Activated CD8-positive, alpha-beta memory T cell treated with anti-CD3 and anti-CD28 coated beads, Interleukin-2, amount 10 ng/mL, durations not matched to agents 7 days and 5 days (primary cell): ENCODE data around the gene PIK3R1. TPM values are rescaled to one million over a fixed set of nuclear protein-coding genes. Genes with fewer than 3 reads are reported as not detected.

ENCODE experiments used
- ATAC-seq: fragments of 150-1000 bp; cut with Tn5 transposase; one replicate; pipeline ENCODE4 v1.10.0; 2021; ENCODE audit warnings: moderate library complexity
- CTCF ChIA-PET: fragments of 350-600 bp; sonication (Branson Sonifier 250); formaldehyde crosslinking; loops from one replicate; lab custom pipeline; 2021; ENCODE audit warnings: antibody characterized with exemption; lab: Charles Lee
- DNase-seq: peaks from one replicate; pipeline ENCODE4 v3.0.0-alpha.2; 2020
- H3K27ac Mint-ChIP-seq: one replicate; pipeline ENCODE4 v1.8.0; 2021; ENCODE audit warnings: mild to moderate bottlenecking, mixed read lengths
- H3K27me3 Mint-ChIP-seq: one replicate; pipeline ENCODE4 v1.8.0; 2021; ENCODE audit warnings: mixed read lengths
- H3K36me3 Mint-ChIP-seq: one replicate; pipeline ENCODE4 v1.8.0; 2021; ENCODE audit warnings: mild to moderate bottlenecking, mixed read lengths
- H3K4me1 Mint-ChIP-seq: one replicate; pipeline ENCODE4 v1.8.0; 2021; ENCODE audit warnings: mixed read lengths
- H3K4me3 Mint-ChIP-seq: one replicate; pipeline ENCODE4 v1.8.0; 2021; ENCODE audit warnings: mild to moderate bottlenecking, moderate library complexity, mixed read lengths
- H3K9me3 Mint-ChIP-seq: one replicate; pipeline ENCODE4 v1.8.0; 2022; ENCODE audit warnings: low read depth, mixed read lengths
- total RNA-seq, 2 experiments: library from RNA; stranded (reverse); gene quantifications; one replicate each; pipeline ENCODE4 v1.2.3, GENCODE V29; 2021

PIK3R1 gene
- total RNA-seq, 2 experiments from 2014 or later = 78.4 to 84.7 TPM

DNA sequence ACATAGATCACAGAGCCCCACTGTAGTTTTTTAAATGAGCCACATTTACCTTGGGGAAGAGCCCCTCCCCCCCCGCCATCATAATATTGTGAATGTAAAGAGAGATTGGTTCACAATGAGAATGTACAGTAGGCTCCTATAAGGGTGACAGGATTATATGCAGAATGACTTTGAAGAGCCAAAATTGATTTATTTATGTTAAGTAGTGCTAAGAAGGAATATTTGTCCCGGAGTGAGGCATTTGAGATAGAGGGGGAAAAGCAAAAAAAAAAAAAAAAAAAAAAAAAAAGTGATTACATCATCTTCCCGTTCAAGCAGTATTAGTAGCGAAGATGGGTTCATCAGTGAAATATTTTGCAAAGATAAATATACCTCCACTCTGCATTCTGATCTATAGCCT, 73.9 kb downstream of the PIK3R1 start:
- Mint-ChIP-seq H3K4me1 (peaks cover 72% of the 10 kb centered on the region), H3K27me3 (no peaks in the 10 kb centered on the region), H3K36me3 (peaks cover 46% of the 10 kb centered on the region), H3K4me3 (peak overlapping the region; percentile 87), H3K27ac (peak overlapping the region; percentile 95), H3K9me3 (no peaks in the 10 kb centered on the region)
- ATAC-seq (no peak), DNase-seq (no peak)
- CTCF ChIA-PET = interaction anchor here (1.7 kb wide), 1 partner anchor 172 kb away, joined by 6 read pairs; no protein-coding TSS in a partner anchor

DNA sequence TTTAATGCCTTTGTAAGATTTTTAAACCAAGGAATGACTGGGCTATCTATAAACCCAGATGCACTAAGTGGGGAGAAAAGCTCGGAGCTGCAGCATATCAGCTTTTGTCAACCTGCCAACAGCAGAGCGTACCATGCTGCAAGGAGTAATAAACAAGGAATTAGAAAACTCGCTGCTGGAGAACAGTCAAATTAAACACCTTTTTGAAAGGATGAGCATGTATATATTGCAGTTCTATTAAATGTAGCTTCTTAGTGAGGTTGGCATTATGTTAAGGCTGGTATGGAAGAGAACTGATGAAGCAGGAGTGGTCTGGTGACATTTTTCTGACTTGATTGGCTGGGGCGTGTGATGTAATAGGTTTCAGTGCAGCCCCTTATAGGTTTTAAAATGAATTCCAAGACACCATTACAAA, 74.7 kb downstream of the PIK3R1 start:
- no peak for ATAC-seq
- no peaks in the 10 kb centered on the region for H3K9me3 Mint-ChIP-seq
- no peak overlapping the region for H3K4me3 Mint-ChIP-seq
- DNase-seq = no peak
- CTCF ChIA-PET = interaction anchor here (1.0 to 1.7 kb wide), 4 partner anchors 11 to 171 kb away, joined by 3 to 6 read pairs (median 4); no protein-coding TSS in a partner anchor
- H3K27me3 Mint-ChIP-seq = no peaks in the 10 kb centered on the region
- H3K36me3 Mint-ChIP-seq = peaks cover 50% of the 10 kb centered on the region
- peaks cover 67% of the 10 kb centered on the region for H3K4me1 Mint-ChIP-seq
- no peak overlapping the region for H3K27ac Mint-ChIP-seq

DNA sequence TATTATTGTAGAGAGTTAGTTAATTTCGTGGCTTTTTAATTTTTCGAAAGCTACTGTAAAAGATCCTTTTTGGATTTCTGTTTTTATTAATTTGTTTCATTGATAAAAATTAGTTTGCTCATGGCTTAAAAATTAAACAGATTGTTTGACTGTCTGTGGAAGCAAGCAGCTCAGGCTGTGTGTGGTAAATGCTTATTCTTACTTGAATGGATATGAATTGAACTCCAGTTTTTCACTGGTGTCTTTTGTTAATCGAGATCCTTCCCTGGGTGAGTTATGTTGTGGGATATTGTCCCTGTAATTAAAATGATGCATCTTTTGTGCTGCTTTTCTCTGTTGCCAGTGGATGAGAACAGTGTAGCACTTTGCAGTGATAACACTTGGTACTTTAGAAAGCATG, 75.3 kb downstream of the PIK3R1 start:
- CTCF ChIA-PET = interaction anchor here (1.0 to 1.7 kb wide), 4 partner anchors 11 to 171 kb away, joined by 3 to 6 read pairs (median 4); no protein-coding TSS in a partner anchor
- Mint-ChIP-seq H3K27ac (no peak overlapping the region), H3K4me1 (peaks cover 61% of the 10 kb centered on the region), H3K4me3 (no peak overlapping the region), H3K27me3 (no peaks in the 10 kb centered on the region), H3K36me3 (peaks cover 50% of the 10 kb centered on the region), H3K9me3 (no peaks in the 10 kb centered on the region)
- ATAC-seq (no peak), DNase-seq (no peak)

DNA sequence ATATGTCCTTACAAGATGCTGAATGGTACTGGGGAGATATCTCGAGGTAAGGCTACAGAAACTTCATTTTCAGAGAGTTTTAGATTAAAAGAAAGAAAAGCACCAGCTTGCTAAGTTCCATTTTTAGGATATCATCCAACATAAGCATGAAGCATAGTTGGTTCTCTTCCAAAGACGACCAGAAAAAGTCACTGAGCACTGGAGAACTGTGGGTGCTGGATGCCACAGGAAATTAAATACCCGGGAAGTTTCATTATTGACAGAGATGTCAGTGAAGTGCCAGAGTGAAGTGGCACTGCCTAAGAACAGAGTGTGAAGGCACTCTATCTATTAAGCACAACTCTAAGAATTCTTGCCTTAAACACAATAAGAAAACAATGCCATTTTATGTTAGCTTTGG, 76.8 kb downstream of the PIK3R1 start:
- H3K9me3 Mint-ChIP-seq = no peaks in the 10 kb centered on the region
- no peak overlapping the region for H3K4me3 Mint-ChIP-seq
- DNase-seq (no peak), ATAC-seq (no peak)
- H3K27me3 Mint-ChIP-seq = no peaks in the 10 kb centered on the region
- peaks cover 49% of the 10 kb centered on the region for H3K4me1 Mint-ChIP-seq
- peak overlapping the region; percentile 50 for H3K27ac Mint-ChIP-seq
- CTCF ChIA-PET = interaction anchor here (0.7 to 1.6 kb wide), 3 partner anchors 40 to 169 kb away, joined by 3 to 4 read pairs (median 3); no protein-coding TSS in a partner anchor
- peaks cover 60% of the 10 kb centered on the region for H3K36me3 Mint-ChIP-seq

DNA sequence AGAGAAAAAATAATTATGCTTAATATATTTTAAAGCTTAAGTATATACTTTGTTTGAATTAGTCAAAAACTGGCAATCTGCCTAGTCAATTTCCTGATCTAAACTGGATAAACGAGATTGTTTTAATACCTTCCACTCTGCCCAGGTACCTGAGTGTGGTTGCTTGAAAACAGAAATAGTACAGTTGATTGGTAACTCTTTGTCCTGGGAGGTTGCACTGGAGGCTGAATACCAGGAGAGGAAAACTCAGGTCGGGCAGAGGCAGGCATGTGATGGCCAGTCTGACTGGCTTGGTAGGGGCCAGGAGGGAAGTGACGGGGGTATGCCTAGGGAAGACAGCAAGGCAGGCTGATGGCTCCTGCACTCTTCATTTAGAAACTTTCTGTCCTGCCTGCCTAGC, 80.2 kb downstream of the PIK3R1 start:
- H3K9me3 Mint-ChIP-seq = no peaks in the 10 kb centered on the region
- ATAC-seq = no peak
- CTCF ChIA-PET = interaction anchor here (1.4 kb wide), 1 partner anchor 15 kb away, joined by 5 read pairs; no protein-coding TSS in a partner anchor
- H3K27me3 Mint-ChIP-seq = no peaks in the 10 kb centered on the region
- no peak overlapping the region for H3K27ac Mint-ChIP-seq
- no peak overlapping the region for H3K4me3 Mint-ChIP-seq
- no peak for DNase-seq
- peaks cover 76% of the 10 kb centered on the region for H3K36me3 Mint-ChIP-seq
- peaks cover 42% of the 10 kb centered on the region for H3K4me1 Mint-ChIP-seq

DNA sequence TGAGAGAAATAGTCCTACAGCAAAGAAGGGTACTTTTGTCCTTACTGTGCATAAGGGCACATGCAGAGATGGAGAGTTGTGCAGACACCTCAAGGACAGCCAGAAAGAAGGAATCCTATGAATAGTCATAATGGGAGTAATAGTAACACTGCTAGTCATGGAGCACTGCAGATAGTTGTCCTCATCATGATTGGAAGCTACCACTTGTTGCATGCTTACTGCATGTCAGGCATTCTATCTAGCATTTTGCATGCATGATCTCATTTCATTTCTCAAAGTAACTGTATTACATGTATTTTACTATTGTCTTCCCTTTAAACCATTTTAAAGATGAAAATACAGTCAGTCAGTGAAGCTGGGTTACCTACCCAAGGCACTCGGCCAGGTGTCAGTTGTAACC, 81.3 kb downstream of the PIK3R1 start:
- Mint-ChIP-seq H3K4me1 (peaks cover 39% of the 10 kb centered on the region), H3K36me3 (peaks cover 82% of the 10 kb centered on the region), H3K27me3 (no peaks in the 10 kb centered on the region), H3K9me3 (no peaks in the 10 kb centered on the region), H3K4me3 (no peak overlapping the region), H3K27ac (no peak overlapping the region)
- DNase-seq = no peak
- CTCF ChIA-PET = interaction anchor here (1.1 to 2.0 kb wide), 2 partner anchors 9 to 53 kb away, joined by 3 to 7 read pairs; no protein-coding TSS in a partner anchor
- ATAC-seq = no peak

DNA sequence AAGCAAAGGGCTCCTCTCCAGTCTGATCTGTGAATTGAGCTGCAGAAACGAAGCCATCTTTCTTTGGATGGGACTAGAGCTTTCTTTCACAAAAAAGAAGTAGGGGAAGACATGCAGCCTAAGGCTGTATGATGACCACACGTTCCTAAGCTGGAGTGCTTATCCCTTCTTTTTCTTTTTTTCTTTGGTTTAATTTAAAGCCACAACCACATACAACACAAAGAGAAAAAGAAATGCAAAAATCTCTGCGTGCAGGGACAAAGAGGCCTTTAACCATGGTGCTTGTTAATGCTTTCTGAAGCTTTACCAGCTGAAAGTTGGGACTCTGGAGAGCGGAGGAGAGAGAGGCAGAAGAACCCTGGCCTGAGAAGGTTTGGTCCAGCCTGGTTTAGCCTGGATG, 82.1 kb downstream of the PIK3R1 start:
- CTCF ChIA-PET = interaction anchor here (0.7 to 3.0 kb wide), 5 partner anchors 10 to 1227 kb away, joined by 3 to 9 read pairs (median 5); no protein-coding TSS in a partner anchor
- peaks cover 38% of the 10 kb centered on the region for H3K4me1 Mint-ChIP-seq
- ATAC-seq = no peak
- DNase-seq = no peak
- H3K9me3 Mint-ChIP-seq = no peaks in the 10 kb centered on the region
- H3K4me3 Mint-ChIP-seq = no peak overlapping the region
- no peaks in the 10 kb centered on the region for H3K27me3 Mint-ChIP-seq
- H3K36me3 Mint-ChIP-seq = peaks cover 82% of the 10 kb centered on the region
- H3K27ac Mint-ChIP-seq = no peak overlapping the region

DNA sequence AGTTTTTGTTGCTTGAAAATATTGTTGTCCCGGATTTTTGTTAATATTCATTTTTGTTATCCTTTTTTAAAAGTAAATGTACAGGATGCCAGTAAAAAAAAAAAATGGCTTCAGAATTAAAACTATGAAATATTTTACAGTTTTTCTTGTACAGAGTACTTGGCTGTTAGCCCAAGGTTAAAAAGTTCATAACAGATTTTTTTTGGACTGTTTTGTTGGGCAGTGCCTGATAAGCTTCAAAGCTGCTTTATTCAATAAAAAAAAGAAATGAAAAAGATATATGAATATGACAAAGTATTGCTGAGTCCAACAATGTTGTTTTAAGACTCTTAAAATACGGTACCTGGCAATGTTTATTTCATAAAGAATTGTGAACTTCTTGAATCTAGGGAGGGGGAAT, 82.9 kb downstream of the PIK3R1 start:
- no peak overlapping the region for H3K4me3 Mint-ChIP-seq
- no peaks in the 10 kb centered on the region for H3K27me3 Mint-ChIP-seq
- peaks cover 78% of the 10 kb centered on the region for H3K36me3 Mint-ChIP-seq
- ATAC-seq (no peak), DNase-seq (no peak)
- peaks cover 46% of the 10 kb centered on the region for H3K4me1 Mint-ChIP-seq
- CTCF ChIA-PET = interaction anchor here (0.6 to 3.0 kb wide), 5 partner anchors 10 to 1228 kb away, joined by 3 to 9 read pairs (median 5); no protein-coding TSS in a partner anchor
- H3K27ac Mint-ChIP-seq = no peak overlapping the region
- H3K9me3 Mint-ChIP-seq = no peaks in the 10 kb centered on the region

DNA sequence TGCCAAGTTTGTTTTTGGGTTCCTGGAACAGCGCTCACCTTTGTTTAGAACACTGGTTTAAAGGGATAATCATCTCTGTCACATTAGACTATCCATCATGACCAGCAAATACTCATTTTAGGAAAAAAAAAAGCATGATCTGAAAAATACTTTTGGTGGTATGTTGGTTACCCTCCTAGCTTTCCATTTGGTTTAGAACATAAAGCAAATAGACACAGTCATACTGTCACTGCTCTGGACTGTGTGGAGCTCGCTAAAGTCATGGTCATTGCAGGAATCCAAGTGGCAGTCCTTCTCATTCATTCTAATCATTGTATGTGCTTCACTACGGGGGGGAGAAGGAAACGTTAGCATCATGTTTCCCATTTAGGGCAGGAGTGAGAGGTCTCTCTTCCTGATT, 83.5 kb downstream of the PIK3R1 start:
- Mint-ChIP-seq H3K9me3 (no peaks in the 10 kb centered on the region), H3K4me3 (no peak overlapping the region), H3K27me3 (no peaks in the 10 kb centered on the region), H3K4me1 (peaks cover 52% of the 10 kb centered on the region), H3K27ac (no peak overlapping the region), H3K36me3 (peaks cover 72% of the 10 kb centered on the region)
- DNase-seq = no peak
- ATAC-seq = no peak
- CTCF ChIA-PET = interaction anchor here (1.7 to 3.0 kb wide), 2 partner anchors 13 to 162 kb away, joined by 5 to 9 read pairs; no protein-coding TSS in a partner anchor

DNA sequence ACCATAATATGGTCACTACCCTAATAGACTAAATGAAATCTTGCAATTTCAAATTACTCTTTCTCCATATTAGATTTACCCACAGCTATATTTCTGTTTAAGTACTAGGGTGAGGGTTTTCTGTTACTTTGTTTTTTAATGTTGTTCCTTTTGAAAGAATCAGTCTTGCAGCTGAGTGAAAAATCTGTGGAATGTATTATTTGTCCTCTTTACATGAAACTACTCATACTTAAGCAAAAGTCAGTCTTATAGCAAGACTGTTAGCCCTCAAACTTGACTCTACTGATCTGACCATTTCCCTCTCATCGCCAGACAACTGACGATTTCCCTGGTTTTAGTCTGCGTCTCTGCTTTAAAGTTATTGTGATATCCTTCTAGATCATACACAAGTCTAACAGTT, 84.0 kb downstream of the PIK3R1 start:
- H3K27me3 Mint-ChIP-seq = no peaks in the 10 kb centered on the region
- peaks cover 56% of the 10 kb centered on the region for H3K4me1 Mint-ChIP-seq
- peaks cover 67% of the 10 kb centered on the region for H3K36me3 Mint-ChIP-seq
- ATAC-seq (no peak), DNase-seq (no peak)
- no peak overlapping the region for H3K4me3 Mint-ChIP-seq
- CTCF ChIA-PET = interaction anchor here (1.7 to 3.0 kb wide), 2 partner anchors 13 to 162 kb away, joined by 5 to 9 read pairs; no protein-coding TSS in a partner anchor
- H3K27ac Mint-ChIP-seq = peak overlapping the region; percentile 23
- H3K9me3 Mint-ChIP-seq = no peaks in the 10 kb centered on the region

DNA sequence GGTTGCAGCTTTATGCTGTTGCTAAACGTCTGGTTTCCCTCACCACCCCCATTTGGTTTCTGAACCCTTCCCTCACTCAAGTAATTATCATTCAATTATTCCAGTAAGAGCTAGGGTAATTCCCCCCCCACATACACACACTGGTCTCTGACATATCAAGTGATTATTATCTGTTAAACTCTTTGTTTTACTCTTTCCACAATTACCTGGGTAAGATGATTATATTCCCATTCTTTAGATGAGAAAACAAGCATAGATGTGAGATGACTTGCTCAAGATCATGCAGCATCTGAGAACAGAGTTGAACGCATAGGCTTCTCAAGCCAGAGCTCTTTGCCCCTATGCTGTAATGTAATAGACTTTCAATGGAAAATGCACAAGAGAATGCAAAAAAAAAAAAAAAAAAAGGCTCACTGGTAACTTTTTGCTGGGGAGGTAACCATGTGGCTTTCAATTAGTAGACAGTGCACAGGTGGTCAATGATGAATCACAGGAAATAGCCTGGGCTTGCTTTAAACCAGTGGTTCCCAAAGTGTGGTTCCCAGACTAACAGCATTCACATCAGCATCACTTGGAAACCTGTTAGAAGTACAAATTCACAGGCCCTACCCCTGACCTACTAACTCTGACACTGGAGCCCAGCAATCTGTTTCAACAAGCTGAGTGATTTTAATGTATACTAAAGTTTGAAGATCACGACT, 87.6 kb downstream of the PIK3R1 start:
- DNase-seq = no peak
- Mint-ChIP-seq H3K36me3 (peaks cover 36% of the 10 kb centered on the region), H3K27me3 (no peaks in the 10 kb centered on the region), H3K9me3 (no peaks in the 10 kb centered on the region), H3K4me3 (no peak overlapping the region), H3K4me1 (peaks cover 53% of the 10 kb centered on the region), H3K27ac (peak overlapping the region; percentile 53)
- peak; percentile 48 for ATAC-seq
- CTCF ChIA-PET = interaction anchor here (1.5 kb wide), 1 partner anchor 16 kb away, joined by 14 read pairs; no protein-coding TSS in a partner anchor

DNA sequence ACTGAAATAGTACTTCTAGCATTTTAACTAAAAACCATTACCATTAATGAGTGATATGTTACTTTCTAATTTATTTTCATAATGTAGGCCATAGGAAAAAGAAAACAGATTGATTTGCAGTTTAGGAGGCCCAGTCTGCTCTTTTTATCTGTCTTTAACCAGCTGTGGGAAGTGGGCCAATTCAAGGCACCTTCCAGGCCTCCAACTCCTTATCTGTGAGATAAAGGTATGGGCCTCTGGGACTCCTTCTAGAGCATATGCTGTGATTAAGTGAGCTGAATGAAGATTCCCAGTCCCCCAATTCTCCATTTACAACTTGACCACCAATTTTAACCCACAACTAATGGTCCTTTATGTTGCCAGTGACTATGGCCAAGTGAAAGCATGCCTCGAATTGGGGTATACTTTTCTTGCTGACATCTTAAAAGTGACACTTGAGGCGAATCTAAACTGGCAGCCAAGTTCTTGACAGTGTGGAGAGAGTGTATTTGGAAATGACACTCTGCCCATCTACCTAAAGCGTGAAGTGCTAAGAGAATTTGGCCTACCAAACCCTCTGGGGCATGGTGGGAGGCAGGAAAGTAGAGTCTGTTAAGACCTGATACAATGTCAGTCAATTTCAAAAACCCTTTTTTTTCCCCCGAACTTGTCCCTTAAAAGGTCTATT, 88.3 kb downstream of the PIK3R1 start:
- no peaks in the 10 kb centered on the region for H3K9me3 Mint-ChIP-seq
- H3K36me3 Mint-ChIP-seq = peaks cover 31% of the 10 kb centered on the region
- no peak overlapping the region for H3K4me3 Mint-ChIP-seq
- H3K27ac Mint-ChIP-seq = peak overlapping the region; percentile 12
- peaks cover 48% of the 10 kb centered on the region for H3K4me1 Mint-ChIP-seq
- H3K27me3 Mint-ChIP-seq = no peaks in the 10 kb centered on the region
- CTCF ChIA-PET = interaction anchor here (1.5 kb wide), 1 partner anchor 17 kb away, joined by 14 read pairs; no protein-coding TSS in a partner anchor
- ATAC-seq (peak; percentile 34), DNase-seq (no peak)

DNA sequence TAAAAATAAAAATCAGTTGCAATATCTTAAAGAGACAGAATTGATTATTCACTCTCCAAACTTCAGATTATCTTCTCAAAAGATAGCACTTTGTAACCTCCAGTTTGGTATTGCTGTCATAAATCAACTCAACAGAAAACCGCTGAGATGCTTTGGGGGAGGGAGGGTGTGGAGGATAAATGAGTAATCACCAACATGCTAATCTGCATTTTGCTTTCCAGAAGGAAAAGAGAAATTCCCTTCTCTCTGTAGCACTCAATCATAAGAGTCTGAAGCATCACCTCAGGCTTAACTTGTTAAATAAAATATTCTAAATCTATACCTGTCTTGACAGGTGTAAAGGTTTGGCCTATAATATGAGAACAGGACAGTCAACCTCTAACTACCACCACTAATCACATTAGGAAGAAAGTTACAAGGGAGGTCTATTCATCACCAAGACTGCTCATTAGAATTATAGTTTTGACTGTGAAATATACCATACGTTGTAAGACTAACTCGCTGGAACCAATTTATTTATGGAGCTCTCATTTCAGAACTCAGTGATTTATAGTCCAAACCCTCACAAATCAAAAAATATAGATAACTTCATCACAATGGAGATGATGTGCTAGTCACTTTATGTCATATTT, 89.0 kb downstream of the PIK3R1 start:
- Mint-ChIP-seq H3K9me3 (no peaks in the 10 kb centered on the region), H3K4me3 (no peak overlapping the region), H3K36me3 (peaks cover 24% of the 10 kb centered on the region), H3K27me3 (no peaks in the 10 kb centered on the region), H3K27ac (no peak overlapping the region), H3K4me1 (peaks cover 43% of the 10 kb centered on the region)
- CTCF ChIA-PET = interaction anchor here (1.2 kb wide), 1 partner anchor 14 kb away, joined by 4 read pairs; no protein-coding TSS in a partner anchor
- ATAC-seq = peak; percentile 37
- no peak for DNase-seq
